HepG2 (cell line): ENCODE measurements around the gene NBPF1. TPM values are rescaled to one million over a fixed set of nuclear protein-coding genes. Genes with fewer than 3 reads are reported as not detected.

Source experiments
- ATF1 ChIP-seq: IDR thresholded peaks from 2 replicates; pipeline ENCODE4 v1.6.1; 2016; ENCODE audit warnings: mild to moderate bottlenecking, control low read depth
- FOXM1 ChIP-seq: sonication (generic); formaldehyde crosslinking; IDR thresholded peaks from 2 replicates; pipeline ENCODE4 v1.5.0; 2020; ENCODE audit warnings: missing genetic modification reagents
- NFE2L1 ChIP-seq: sonication (generic); formaldehyde crosslinking; IDR thresholded peaks from 2 replicates; pipeline ENCODE4 v1.4.0; 2020; ENCODE audit warnings: missing genetic modification reagents, mild to moderate bottlenecking, borderline replicate concordance
- ZEB1 ChIP-seq: IDR thresholded peaks from 2 replicates; pipeline ENCODE4 v1.6.1; 2012; ENCODE audit warnings: mild to moderate bottlenecking, low read depth, inconsistent platforms; ENCODE audit not compliant: insufficient replicate concordance
- ZFP1 ChIP-seq: IDR thresholded peaks from 2 replicates; pipeline ENCODE4 v1.6.1; 2016
- ZNF780A ChIP-seq: sonication (generic); formaldehyde crosslinking; IDR thresholded peaks from 2 replicates; pipeline ENCODE4 v1.8.0; 2022; ENCODE audit warnings: mild to moderate bottlenecking, missing genetic modification reagents, moderate library complexity
- ZSCAN20 ChIP-seq: sonication (generic); formaldehyde crosslinking; IDR thresholded peaks from 2 replicates; pipeline ENCODE4 v1.4.0; 2020; ENCODE audit warnings: missing genetic modification reagents, mild to moderate bottlenecking, borderline replicate concordance
- ZSCAN31 ChIP-seq: sonication (generic); formaldehyde crosslinking; IDR thresholded peaks from 2 replicates; pipeline ENCODE4 v1.5.0; 2020; ENCODE audit warnings: low read depth, mild to moderate bottlenecking, missing genetic modification reagents
- polyA plus RNA-seq, 8 experiments: library from polyadenylated mRNA; depleted of rRNA in 3 of 8; stranded (reverse) in 7 of 8; unstranded in 1 of 8; fragments of >200 nt; fragmentation: Illumina TruSeq in 4 of 8; extraction: Trizol in 4 of 8; gene quantifications; 2 replicates each; pipeline versions ENCODE4 v1.2.1 to v1.2.3, GENCODE V29; 2011 to 2016; ENCODE audit warnings: low read depth in 4 of 8, missing spikeins in 1 of 8, mixed read lengths in 1 of 8; ENCODE audit not compliant: insufficient read depth in 1 of 8
- total RNA-seq, 5 experiments: library from RNA; depleted of rRNA; stranded (reverse); fragments of >200 nt; fragmentation: Illumina TruSeq; extraction: Trizol; gene quantifications; 2 replicates each; pipeline ENCODE4 v1.2.3, GENCODE V29; 2016; ENCODE audit warnings: low read depth in 1 of 5
- TF ChIP-seq, protein P1 (sequence below): sonication (generic); formaldehyde crosslinking; conservative IDR thresholded peaks from 2 replicates; pipeline ENCODE4 v1.4.0; 2020; ENCODE audit warnings: mild to moderate bottlenecking, missing genetic modification reagents, moderate library complexity
- TF ChIP-seq, protein P2 (sequence below): sonication (generic); formaldehyde crosslinking; conservative IDR thresholded peaks from 2 replicates; pipeline ENCODE4 v1.8.0; 2022; ENCODE audit warnings: missing genetic modification reagents
- TF ChIP-seq, protein P3 (sequence below): sonication (generic); formaldehyde crosslinking; IDR thresholded peaks from 2 replicates; pipeline ENCODE4 v1.4.0; 2020; ENCODE audit warnings: mild to moderate bottlenecking, missing genetic modification reagents
- TF ChIP-seq, protein P4 (sequence below): sonication (generic); formaldehyde crosslinking; IDR thresholded peaks from 2 replicates; pipeline ENCODE4 v1.8.1; 2022; ENCODE audit warnings: mild to moderate bottlenecking, missing genetic modification reagents
- TF ChIP-seq, protein P5 (sequence below): sonication (generic); formaldehyde crosslinking; IDR thresholded peaks from 2 replicates; pipeline ENCODE4 v1.4.0; 2020; ENCODE audit warnings: missing genetic modification reagents, borderline replicate concordance

The NBPF1 gene
- total and polyA plus RNA-seq, 2 of the 13 experiments (the other 11 are each of a cell fraction or from before 2014, with no cell fraction given): 30.3 to 35.6 TPM

DNA sequence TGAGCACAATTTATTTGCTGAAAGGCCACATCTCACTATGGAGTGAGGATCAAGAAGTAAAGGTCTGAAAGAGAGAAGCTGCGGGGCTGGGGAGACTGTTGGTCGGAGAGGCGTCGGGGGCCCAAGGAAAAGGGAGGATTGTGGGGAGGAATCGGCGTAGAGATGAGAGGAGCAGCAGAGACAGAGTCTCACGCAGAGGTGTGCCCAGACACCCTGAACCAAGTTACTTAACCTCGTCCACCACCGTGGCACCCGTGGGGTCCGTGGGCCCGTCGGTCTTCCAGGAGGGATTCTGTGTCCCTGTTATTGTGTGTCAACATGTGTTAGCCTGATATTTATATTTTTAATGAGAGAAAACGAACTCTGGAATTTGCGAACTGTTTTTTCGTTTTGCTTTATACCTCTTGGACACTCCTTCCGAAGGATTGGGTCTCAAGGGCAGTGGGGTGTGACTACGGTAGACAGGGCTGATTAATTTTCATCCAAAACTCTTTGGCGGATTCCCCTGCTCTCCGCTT lies 3.8 kb upstream of the NBPF1 start (continued):
- no peak for TF ChIP-seq FOXM1 (CRISPR knock-in tag)
- no peak for TF ChIP-seq ATF1 (CRISPR knock-in tag)
- TF ChIP-seq, protein P1, sequence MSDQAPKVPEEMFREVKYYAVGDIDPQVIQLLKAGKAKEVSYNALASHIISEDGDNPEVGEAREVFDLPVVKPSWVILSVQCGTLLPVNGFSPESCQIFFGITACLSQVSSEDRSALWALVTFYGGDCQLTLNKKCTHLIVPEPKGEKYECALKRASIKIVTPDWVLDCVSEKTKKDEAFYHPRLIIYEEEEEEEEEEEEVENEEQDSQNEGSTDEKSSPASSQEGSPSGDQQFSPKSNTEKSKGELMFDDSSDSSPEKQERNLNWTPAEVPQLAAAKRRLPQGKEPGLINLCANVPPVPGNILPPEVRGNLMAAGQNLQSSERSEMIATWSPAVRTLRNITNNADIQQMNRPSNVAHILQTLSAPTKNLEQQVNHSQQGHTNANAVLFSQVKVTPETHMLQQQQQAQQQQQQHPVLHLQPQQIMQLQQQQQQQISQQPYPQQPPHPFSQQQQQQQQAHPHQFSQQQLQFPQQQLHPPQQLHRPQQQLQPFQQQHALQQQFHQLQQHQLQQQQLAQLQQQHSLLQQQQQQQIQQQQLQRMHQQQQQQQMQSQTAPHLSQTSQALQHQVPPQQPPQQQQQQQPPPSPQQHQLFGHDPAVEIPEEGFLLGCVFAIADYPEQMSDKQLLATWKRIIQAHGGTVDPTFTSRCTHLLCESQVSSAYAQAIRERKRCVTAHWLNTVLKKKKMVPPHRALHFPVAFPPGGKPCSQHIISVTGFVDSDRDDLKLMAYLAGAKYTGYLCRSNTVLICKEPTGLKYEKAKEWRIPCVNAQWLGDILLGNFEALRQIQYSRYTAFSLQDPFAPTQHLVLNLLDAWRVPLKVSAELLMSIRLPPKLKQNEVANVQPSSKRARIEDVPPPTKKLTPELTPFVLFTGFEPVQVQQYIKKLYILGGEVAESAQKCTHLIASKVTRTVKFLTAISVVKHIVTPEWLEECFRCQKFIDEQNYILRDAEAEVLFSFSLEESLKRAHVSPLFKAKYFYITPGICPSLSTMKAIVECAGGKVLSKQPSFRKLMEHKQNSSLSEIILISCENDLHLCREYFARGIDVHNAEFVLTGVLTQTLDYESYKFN: no peak
- no peak for TF ChIP-seq ZSCAN20 (CRISPR knock-in tag)
- TF ChIP-seq ZEB1: no peak
- no peak for TF ChIP-seq ZFP1 (CRISPR knock-in tag)
- TF ChIP-seq, protein P2, sequence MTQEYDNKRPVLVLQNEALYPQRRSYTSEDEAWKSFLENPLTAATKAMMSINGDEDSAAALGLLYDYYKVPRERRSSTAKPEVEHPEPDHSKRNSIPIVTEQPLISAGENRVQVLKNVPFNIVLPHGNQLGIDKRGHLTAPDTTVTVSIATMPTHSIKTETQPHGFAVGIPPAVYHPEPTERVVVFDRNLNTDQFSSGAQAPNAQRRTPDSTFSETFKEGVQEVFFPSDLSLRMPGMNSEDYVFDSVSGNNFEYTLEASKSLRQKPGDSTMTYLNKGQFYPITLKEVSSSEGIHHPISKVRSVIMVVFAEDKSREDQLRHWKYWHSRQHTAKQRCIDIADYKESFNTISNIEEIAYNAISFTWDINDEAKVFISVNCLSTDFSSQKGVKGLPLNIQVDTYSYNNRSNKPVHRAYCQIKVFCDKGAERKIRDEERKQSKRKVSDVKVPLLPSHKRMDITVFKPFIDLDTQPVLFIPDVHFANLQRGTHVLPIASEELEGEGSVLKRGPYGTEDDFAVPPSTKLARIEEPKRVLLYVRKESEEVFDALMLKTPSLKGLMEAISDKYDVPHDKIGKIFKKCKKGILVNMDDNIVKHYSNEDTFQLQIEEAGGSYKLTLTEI (CRISPR knock-in tag): no peak
- TF ChIP-seq, protein P3, sequence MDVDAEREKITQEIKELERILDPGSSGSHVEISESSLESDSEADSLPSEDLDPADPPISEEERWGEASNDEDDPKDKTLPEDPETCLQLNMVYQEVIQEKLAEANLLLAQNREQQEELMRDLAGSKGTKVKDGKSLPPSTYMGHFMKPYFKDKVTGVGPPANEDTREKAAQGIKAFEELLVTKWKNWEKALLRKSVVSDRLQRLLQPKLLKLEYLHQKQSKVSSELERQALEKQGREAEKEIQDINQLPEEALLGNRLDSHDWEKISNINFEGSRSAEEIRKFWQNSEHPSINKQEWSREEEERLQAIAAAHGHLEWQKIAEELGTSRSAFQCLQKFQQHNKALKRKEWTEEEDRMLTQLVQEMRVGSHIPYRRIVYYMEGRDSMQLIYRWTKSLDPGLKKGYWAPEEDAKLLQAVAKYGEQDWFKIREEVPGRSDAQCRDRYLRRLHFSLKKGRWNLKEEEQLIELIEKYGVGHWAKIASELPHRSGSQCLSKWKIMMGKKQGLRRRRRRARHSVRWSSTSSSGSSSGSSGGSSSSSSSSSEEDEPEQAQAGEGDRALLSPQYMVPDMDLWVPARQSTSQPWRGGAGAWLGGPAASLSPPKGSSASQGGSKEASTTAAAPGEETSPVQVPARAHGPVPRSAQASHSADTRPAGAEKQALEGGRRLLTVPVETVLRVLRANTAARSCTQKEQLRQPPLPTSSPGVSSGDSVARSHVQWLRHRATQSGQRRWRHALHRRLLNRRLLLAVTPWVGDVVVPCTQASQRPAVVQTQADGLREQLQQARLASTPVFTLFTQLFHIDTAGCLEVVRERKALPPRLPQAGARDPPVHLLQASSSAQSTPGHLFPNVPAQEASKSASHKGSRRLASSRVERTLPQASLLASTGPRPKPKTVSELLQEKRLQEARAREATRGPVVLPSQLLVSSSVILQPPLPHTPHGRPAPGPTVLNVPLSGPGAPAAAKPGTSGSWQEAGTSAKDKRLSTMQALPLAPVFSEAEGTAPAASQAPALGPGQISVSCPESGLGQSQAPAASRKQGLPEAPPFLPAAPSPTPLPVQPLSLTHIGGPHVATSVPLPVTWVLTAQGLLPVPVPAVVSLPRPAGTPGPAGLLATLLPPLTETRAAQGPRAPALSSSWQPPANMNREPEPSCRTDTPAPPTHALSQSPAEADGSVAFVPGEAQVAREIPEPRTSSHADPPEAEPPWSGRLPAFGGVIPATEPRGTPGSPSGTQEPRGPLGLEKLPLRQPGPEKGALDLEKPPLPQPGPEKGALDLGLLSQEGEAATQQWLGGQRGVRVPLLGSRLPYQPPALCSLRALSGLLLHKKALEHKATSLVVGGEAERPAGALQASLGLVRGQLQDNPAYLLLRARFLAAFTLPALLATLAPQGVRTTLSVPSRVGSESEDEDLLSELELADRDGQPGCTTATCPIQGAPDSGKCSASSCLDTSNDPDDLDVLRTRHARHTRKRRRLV (CRISPR knock-in tag): no peak
- no peak for TF ChIP-seq ZNF780A
- TF ChIP-seq ZSCAN31 (CRISPR knock-in tag): no peak
- TF ChIP-seq, protein P4, sequence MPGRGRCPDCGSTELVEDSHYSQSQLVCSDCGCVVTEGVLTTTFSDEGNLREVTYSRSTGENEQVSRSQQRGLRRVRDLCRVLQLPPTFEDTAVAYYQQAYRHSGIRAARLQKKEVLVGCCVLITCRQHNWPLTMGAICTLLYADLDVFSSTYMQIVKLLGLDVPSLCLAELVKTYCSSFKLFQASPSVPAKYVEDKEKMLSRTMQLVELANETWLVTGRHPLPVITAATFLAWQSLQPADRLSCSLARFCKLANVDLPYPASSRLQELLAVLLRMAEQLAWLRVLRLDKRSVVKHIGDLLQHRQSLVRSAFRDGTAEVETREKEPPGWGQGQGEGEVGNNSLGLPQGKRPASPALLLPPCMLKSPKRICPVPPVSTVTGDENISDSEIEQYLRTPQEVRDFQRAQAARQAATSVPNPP (CRISPR knock-in tag): no peak
- TF ChIP-seq NFE2L1: no peak
- TF ChIP-seq, protein P5, sequence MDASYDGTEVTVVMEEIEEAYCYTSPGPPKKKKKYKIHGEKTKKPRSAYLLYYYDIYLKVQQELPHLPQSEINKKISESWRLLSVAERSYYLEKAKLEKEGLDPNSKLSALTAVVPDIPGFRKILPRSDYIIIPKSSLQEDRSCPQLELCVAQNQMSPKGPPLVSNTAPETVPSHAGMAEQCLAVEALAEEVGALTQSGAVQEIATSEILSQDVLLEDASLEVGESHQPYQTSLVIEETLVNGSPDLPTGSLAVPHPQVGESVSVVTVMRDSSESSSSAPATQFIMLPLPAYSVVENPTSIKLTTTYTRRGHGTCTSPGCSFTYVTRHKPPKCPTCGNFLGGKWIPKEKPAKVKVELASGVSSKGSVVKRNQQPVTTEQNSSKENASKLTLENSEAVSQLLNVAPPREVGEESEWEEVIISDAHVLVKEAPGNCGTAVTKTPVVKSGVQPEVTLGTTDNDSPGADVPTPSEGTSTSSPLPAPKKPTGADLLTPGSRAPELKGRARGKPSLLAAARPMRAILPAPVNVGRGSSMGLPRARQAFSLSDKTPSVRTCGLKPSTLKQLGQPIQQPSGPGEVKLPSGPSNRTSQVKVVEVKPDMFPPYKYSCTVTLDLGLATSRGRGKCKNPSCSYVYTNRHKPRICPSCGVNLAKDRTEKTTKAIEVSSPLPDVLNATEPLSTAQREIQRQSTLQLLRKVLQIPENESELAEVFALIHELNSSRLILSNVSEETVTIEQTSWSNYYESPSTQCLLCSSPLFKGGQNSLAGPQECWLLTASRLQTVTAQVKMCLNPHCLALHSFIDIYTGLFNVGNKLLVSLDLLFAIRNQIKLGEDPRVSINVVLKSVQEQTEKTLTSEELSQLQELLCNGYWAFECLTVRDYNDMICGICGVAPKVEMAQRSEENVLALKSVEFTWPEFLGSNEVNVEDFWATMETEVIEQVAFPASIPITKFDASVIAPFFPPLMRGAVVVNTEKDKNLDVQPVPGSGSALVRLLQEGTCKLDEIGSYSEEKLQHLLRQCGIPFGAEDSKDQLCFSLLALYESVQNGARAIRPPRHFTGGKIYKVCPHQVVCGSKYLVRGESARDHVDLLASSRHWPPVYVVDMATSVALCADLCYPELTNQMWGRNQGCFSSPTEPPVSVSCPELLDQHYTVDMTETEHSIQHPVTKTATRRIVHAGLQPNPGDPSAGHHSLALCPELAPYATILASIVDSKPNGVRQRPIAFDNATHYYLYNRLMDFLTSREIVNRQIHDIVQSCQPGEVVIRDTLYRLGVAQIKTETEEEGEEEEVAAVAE (CRISPR knock-in tag): no peak
